Mesendoderm (in vitro differentiated cells): ENCODE measurements around the gene PLA2G3.

ENCODE experiments used
- DNase-seq: peaks from one replicate; pipeline ENCODE4 v3.0.0; 2013
- H2AK5ac ChIP-seq: 2 replicates; pipeline ENCODE4 v1.6.1; 2013; ENCODE audit warnings: low read length, inconsistent platforms
- H2BK120ac ChIP-seq: 2 replicates; pipeline ENCODE4 v1.6.1; 2013; ENCODE audit warnings: low read depth, mild to moderate bottlenecking, low read length, moderate library complexity, mixed read lengths
- H2BK15ac ChIP-seq: replicated peaks from 2 replicates; pipeline ENCODE4 v1.6.1; 2013; ENCODE audit warnings: low read depth, mild to moderate bottlenecking, moderate library complexity
- H2BK5ac ChIP-seq: 2 replicates; pipeline ENCODE4 v1.6.1; 2013; ENCODE audit warnings: low read length, inconsistent platforms
- H3K18ac ChIP-seq: 2 replicates; pipeline ENCODE4 v1.6.1; 2013; ENCODE audit warnings: mild to moderate bottlenecking, low read length, mixed read lengths
- H3K23ac ChIP-seq: one replicate; pipeline ENCODE4 v1.6.1; 2013; ENCODE audit warnings: low read length
- H3K27ac ChIP-seq: 2 replicates; pipeline ENCODE4 v1.5.1; 2013; ENCODE audit warnings: low read depth, mild to moderate bottlenecking, inconsistent platforms, low read length, moderate library complexity
- H3K27me3 ChIP-seq: 2 replicates; pipeline ENCODE4 v1.6.1; 2013; ENCODE audit warnings: low read length, control low read depth, mild to moderate bottlenecking, inconsistent platforms; ENCODE audit not compliant: insufficient read depth, poor library complexity
- H3K36me3 ChIP-seq: 2 replicates; pipeline ENCODE4 v1.6.1; 2013; ENCODE audit warnings: low read length, inconsistent platforms; ENCODE audit not compliant: control insufficient read depth, insufficient read depth
- H3K4ac ChIP-seq: one replicate; pipeline ENCODE4 v1.6.1; 2013; ENCODE audit warnings: low read depth, mild to moderate bottlenecking, low read length, moderate library complexity
- H3K4me1 ChIP-seq: 2 replicates; pipeline ENCODE4 v1.6.1; 2013; ENCODE audit warnings: low read depth, low read length, inconsistent platforms; ENCODE audit not compliant: control insufficient read depth
- H3K4me2 ChIP-seq: 2 replicates; pipeline ENCODE4 v1.6.1; 2013; ENCODE audit warnings: low read length
- H3K4me3 ChIP-seq: 2 replicates; pipeline ENCODE4 v1.5.1; 2013; ENCODE audit warnings: mild to moderate bottlenecking, low read length
- H3K56ac ChIP-seq: one replicate; pipeline ENCODE4 v1.6.1; 2013; ENCODE audit warnings: low read length
- H3K79me1 ChIP-seq: 2 replicates; pipeline ENCODE4 v1.6.1; 2013; ENCODE audit warnings: low read length, inconsistent platforms
- H3K79me2 ChIP-seq: 2 replicates; pipeline ENCODE4 v1.6.1; 2013; ENCODE audit warnings: mild to moderate bottlenecking, low read length; ENCODE audit not compliant: control insufficient read depth, insufficient read depth
- H3K9ac ChIP-seq: 2 replicates; pipeline ENCODE4 v1.6.1; 2013; ENCODE audit warnings: low read length, inconsistent platforms
- H4K5ac ChIP-seq: one replicate; pipeline ENCODE4 v1.6.1; 2013; ENCODE audit warnings: low read length
- H4K8ac ChIP-seq: one replicate; pipeline ENCODE4 v1.6.1; 2013; ENCODE audit warnings: low read depth, mild to moderate bottlenecking, control low read depth, low read length, moderate library complexity
- WGBS: extraction: QIAGEN DNeasy Blood & Tissue Kit; methylation state at CpG from one replicate; pipeline ENCODE4 v1.1.7; 2013; ENCODE audit warnings: low lambda C conversion rate, missing lambda C conversion rate; ENCODE audit not compliant: insufficient coverage; ENCODE audit errors: extremely low coverage; 5-methylcytosine and 5-hydroxymethylcytosine counted together

The PLA2G3 gene

DNA sequence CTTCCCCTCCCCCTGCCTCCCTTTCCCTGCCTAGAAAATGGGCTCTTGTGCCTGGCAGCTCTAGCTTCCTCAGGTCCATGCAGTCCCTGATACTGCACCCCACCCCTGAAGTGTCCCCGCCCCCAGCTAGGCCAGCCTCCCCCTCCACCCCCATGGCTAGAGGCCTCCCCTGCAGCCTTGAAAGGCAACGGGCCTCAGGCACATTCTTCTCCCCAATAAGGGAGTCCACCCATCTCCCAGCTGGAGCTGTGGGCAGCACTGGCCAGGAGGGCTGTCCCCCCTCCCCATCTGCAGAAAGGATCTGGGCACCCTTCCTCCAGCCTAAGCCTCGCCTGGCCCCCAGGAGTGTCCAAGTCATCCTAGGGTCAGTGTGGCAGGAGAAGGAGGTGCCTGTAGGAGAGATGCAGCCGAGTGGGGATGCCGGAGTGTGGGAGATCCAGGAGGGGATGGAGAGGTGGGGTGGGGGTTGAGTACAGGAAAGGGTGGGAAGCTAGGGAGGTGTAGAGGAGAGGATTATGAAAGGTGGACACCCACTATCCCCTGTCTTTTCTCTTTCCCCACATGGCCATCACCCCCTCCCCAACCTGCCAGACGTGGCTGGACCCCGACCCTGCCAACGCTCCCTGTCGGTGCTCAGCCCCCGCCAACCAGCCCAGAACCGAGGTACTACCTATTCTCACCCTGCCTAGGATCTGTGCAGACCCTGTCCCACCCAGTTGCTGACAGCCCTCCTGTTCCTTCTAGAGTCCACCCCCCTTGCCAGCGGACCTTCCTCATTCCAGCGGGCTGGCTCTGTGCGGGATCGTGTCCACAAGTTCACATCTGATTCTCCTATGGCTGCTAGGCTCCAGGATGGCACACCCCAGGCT is 49.9 kb downstream of the PLA2G3 start:
- no peak overlapping the region for H3K4me3 ChIP-seq
- H3K27me3 ChIP-seq: no peaks in the 10 kb centered on the region
- H3K36me3 ChIP-seq: no peaks in the 10 kb centered on the region
- H3K79me1 ChIP-seq: no peaks in the 10 kb centered on the region
- no peak overlapping the region for H3K18ac ChIP-seq
- H4K8ac ChIP-seq: no peak overlapping the region
- no peak for DNase-seq
- no peak overlapping the region for H2BK15ac ChIP-seq
- no peak overlapping the region for H2AK5ac ChIP-seq
- H3K56ac ChIP-seq: no peak overlapping the region
- no peaks in the 10 kb centered on the region for H3K4me1 ChIP-seq
- no peaks in the 10 kb centered on the region for H3K79me2 ChIP-seq
- H3K4ac ChIP-seq: no peak overlapping the region
- no peak overlapping the region for H2BK120ac ChIP-seq
- no peak overlapping the region for H3K4me2 ChIP-seq
- H3K9ac ChIP-seq: no peak overlapping the region
- H2BK5ac ChIP-seq: no peak overlapping the region
- no peak overlapping the region for H4K5ac ChIP-seq
- no peak overlapping the region for H3K27ac ChIP-seq
- WGBS: no CpG with 5 or more reads among the region's 15 CpGs
- H3K23ac ChIP-seq: no peak overlapping the region

DNA sequence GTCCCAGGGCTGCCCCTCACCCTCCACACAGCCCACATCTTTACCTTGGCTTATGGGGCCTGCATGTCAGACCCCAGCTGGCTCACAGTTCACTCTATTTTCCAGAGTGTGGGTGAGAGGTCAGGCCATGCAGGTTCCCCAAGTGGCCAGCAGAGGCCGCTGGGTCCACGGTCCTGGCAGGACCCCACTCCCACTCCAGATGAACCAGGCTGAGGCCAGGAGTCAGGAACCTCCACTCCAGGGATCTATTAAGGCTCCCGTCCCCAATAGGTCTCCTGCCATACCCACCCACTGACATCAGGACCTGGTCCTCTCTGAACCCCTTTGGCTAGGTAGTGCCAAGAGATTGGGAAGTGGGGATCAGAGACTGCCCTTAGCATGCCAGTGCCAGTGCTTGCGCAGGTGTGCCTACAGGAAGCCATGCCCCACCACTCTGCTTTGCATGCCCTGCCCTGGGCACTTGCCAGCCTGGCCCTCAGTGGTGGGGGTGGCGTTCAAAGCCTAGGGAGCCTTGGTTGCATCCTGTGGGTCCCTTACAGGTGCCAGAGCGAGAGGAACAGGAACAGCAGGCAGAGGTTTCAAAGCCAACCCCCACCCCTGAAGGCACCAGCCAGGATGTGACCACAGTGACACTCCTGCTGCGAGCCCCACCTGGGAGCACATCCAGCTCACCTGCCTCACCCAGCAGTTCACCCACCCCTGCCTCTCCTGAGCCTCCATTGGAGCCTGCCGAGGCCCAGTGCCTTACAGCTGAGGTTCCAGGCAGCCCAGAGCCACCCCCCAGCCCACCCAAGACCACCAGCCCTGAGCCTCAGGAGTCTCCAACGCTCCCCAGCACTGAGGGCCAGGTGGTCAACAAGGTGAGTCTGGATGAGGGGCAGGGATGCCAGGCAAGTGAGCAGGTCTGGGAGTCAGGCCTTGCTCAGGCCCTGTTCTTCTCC is 50.9 kb downstream of the PLA2G3 start:
- no peak for DNase-seq
- Histone ChIP-seq H3K18ac (no peak overlapping the region), H3K4ac (no peak overlapping the region), H3K79me1 (peaks cover under 1% of the 10 kb centered on the region), H3K36me3 (no peaks in the 10 kb centered on the region), H3K9ac (no peak overlapping the region), H3K27ac (no peak overlapping the region), H2BK5ac (no peak overlapping the region), H2BK120ac (no peak overlapping the region), H2BK15ac (no peak overlapping the region), H3K4me3 (no peak overlapping the region), H4K8ac (no peak overlapping the region), H3K4me1 (no peaks in the 10 kb centered on the region), H3K23ac (no peak overlapping the region), H3K27me3 (no peaks in the 10 kb centered on the region), H2AK5ac (no peak overlapping the region), H3K79me2 (no peaks in the 10 kb centered on the region), H3K4me2 (no peak overlapping the region), H3K56ac (no peak overlapping the region), H4K5ac (no peak overlapping the region)
- no CpG with 5 or more reads among the region's 9 CpGs for WGBS

DNA sequence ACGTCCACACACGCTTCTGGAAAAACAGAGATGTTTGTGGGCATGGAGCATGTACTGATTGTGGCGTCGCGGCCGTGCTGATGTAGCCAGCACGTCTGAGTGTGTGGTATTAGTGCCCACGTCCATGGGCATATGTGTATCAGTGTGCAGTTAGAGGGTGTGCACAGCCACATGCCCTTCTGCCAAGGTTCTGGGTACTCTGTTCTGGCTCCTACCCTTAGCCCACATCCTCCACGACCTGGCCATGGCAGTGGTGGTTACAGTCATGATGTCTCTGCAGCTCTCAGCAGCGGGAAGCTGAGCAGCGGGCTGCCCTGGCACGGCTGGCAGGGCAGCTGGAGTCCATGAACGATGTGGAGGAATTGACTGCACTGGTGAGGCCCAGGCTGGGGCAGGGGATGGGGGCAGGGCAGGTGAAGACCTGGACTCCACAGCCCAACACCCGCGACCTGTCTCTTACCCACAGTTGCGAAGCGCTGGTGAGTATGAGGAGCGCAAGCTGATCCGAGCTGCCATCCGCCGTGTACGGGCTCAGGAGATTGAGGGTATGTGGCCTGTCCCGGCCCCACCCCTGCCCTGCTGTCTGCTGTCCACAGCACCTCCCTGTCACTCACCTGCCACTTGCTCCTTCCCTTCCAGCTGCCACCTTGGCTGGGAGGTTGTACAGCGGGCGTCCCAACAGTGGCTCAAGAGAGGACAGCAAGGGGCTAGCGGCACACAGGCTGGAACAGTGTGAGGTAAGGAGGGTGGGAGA is 51.9 kb downstream of the PLA2G3 start:
- no peak overlapping the region for H2AK5ac ChIP-seq
- H3K36me3 ChIP-seq: no peaks in the 10 kb centered on the region
- no peak overlapping the region for H2BK120ac ChIP-seq
- H3K27me3 ChIP-seq: no peaks in the 10 kb centered on the region
- H2BK5ac ChIP-seq: no peak overlapping the region
- no peak overlapping the region for H4K8ac ChIP-seq
- H3K79me2 ChIP-seq: peaks cover 7% of the 10 kb centered on the region
- no peak overlapping the region for H3K23ac ChIP-seq
- H3K4me3 ChIP-seq: no peak overlapping the region
- H3K4me1 ChIP-seq: no peaks in the 10 kb centered on the region
- no peak overlapping the region for H3K27ac ChIP-seq
- no peak overlapping the region for H3K9ac ChIP-seq
- H3K4ac ChIP-seq: no peak overlapping the region
- DNase-seq: no peak
- WGBS: no CpG with 5 or more reads among the region's 26 CpGs
- H3K4me2 ChIP-seq: no peak overlapping the region
- H3K56ac ChIP-seq: no peak overlapping the region
- no peak overlapping the region for H2BK15ac ChIP-seq
- H3K79me1 ChIP-seq: peaks cover 8% of the 10 kb centered on the region
- no peak overlapping the region for H4K5ac ChIP-seq
- no peak overlapping the region for H3K18ac ChIP-seq

DNA sequence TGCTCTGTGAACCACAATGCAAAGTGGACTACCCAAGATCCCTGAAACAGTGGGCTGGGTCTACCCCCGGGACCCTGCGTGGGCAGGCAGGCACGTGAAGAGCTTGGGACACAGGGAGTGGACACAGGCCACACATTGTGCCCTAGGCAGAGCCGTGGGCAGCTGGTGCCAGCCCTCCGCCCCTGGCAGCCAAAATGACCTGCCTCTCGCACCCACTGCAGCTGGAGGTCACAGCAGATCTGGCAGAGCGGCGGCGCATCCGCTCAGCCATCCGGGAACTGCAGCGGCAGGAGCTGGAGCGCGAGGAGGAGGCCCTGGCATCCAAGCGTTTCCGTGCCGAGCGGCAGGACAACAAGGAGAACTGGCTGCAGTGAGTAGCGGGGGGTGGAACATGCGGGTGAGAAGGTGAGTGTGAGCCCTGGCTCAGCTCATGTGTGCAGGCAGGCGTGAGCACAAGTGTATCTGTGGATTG is 52.5 kb downstream of the PLA2G3 start:
- Histone ChIP-seq H2BK15ac (no peak overlapping the region), H3K4me3 (no peak overlapping the region), H3K4me1 (peaks cover 2% of the 10 kb centered on the region), H3K56ac (no peak overlapping the region), H3K18ac (no peak overlapping the region), H3K27me3 (no peaks in the 10 kb centered on the region), H3K27ac (no peak overlapping the region), H3K4me2 (no peak overlapping the region), H3K4ac (no peak overlapping the region), H3K79me1 (peaks cover 10% of the 10 kb centered on the region), H4K8ac (no peak overlapping the region), H4K5ac (no peak overlapping the region), H3K23ac (no peak overlapping the region), H2BK5ac (no peak overlapping the region), H3K36me3 (no peaks in the 10 kb centered on the region), H3K79me2 (peaks cover 7% of the 10 kb centered on the region), H2AK5ac (no peak overlapping the region), H3K9ac (no peak overlapping the region), H2BK120ac (no peak overlapping the region)
- no peak for DNase-seq
- no CpG with 5 or more reads among the region's 21 CpGs for WGBS

DNA sequence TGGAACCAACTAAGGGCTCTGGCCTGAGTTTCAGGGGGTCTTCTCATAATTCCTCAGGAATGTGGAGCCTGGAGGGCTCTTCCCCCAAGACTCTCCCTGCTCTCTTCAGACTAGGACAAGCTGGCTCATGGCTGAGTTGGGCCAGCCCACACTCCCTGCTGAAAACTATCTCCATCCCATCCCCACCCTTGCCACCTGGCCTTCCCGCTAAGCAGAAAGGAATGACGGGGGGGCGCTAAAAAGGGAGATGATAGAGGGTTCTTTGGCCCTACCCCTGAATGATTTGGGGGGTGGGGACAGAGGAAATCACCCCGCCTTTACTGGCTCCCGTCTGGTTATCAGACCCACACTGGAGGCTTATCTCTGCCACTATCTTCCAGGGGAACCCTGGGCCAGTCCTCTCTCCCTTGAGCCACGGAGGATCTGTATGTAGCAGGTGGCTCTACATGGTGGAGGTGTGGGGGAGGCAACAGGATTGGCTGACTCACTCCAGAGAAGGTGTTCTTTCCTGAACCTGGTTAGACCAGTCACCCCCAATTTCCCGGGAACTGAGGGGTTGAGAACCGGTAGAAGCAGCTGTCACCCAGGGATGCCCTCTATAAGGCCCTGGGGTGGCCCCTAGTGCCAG is 53.5 kb downstream of the PLA2G3 start:
- no peak overlapping the region for H3K9ac ChIP-seq
- H3K27ac ChIP-seq: no peak overlapping the region
- H3K79me2 ChIP-seq: peaks cover 7% of the 10 kb centered on the region
- no peak overlapping the region for H3K56ac ChIP-seq
- H2BK120ac ChIP-seq: no peak overlapping the region
- H2AK5ac ChIP-seq: no peak overlapping the region
- H4K8ac ChIP-seq: no peak overlapping the region
- no peaks in the 10 kb centered on the region for H3K27me3 ChIP-seq
- peaks cover 10% of the 10 kb centered on the region for H3K79me1 ChIP-seq
- no peak overlapping the region for H3K4me2 ChIP-seq
- no peak overlapping the region for H2BK15ac ChIP-seq
- no peak overlapping the region for H3K4ac ChIP-seq
- H3K4me1 ChIP-seq: peaks cover 5% of the 10 kb centered on the region
- no peak overlapping the region for H3K18ac ChIP-seq
- DNase-seq: no peak
- no peak overlapping the region for H3K4me3 ChIP-seq
- no peak overlapping the region for H2BK5ac ChIP-seq
- H4K5ac ChIP-seq: no peak overlapping the region
- H3K36me3 ChIP-seq: no peaks in the 10 kb centered on the region
- WGBS: no CpG with 5 or more reads among the region's 8 CpGs
- H3K23ac ChIP-seq: no peak overlapping the region
